Spinal cord (tissue), 10 donors: ENCODE results near the gene S100A11. TPM values are rescaled to one million over a fixed set of nuclear protein-coding genes. Genes with fewer than 3 reads are reported as not detected.

Experiments used
- DNase-seq, 6 donors: peaks; one replicate each; pipeline versions ENCODE4 v3.0.0 to v3.0.0-alpha.2; 2013 to 2015; ENCODE audit warnings: low spot score in 6 of 6, low read depth in 4 of 6
- H3K27ac ChIP-seq: one replicate; pipeline ENCODE4 v1.5.1; 2013; ENCODE audit warnings: low read depth, low read length, control low read depth
- H3K27me3 ChIP-seq: one replicate; pipeline ENCODE4 v1.6.1; 2013; ENCODE audit warnings: low read length; ENCODE audit not compliant: control insufficient read depth, insufficient read depth
- H3K36me3 ChIP-seq: one replicate; pipeline ENCODE4 v1.6.1; 2013; ENCODE audit warnings: low read length; ENCODE audit not compliant: control insufficient read depth, insufficient read depth
- H3K4me1 ChIP-seq: one replicate; pipeline ENCODE4 v1.6.1; 2013; ENCODE audit warnings: low read length; ENCODE audit not compliant: control insufficient read depth, insufficient read depth
- H3K4me3 ChIP-seq: one replicate; pipeline ENCODE4 v1.5.1; 2013; ENCODE audit warnings: low read depth, low read length, control low read depth
- H3K9me3 ChIP-seq: one replicate; pipeline ENCODE4 v1.6.1; 2013; ENCODE audit warnings: low read length; ENCODE audit not compliant: control insufficient read depth, insufficient read depth
- WGBS: methylation state at CpG from one replicate; pipeline ENCODE4 v1.1.5; 2013; ENCODE audit warnings: missing lambda C conversion rate; ENCODE audit not compliant: insufficient coverage; 5-methylcytosine and 5-hydroxymethylcytosine counted together
- polyA plus RNA-seq, 2 donors: library from polyadenylated mRNA; unstranded; fragments of 120-200 nt; gene quantifications; one replicate each; pipeline ENCODE4 v1.2.1, GENCODE V29; 2013; ENCODE audit not compliant: insufficient read length in 2 of 2
- total RNA-seq, 2 donors: library from RNA; depleted of rRNA in 1 of 2; stranded (reverse); fragments of 120-200 nt in 1 of 2; fragments of >200 nt in 1 of 2; gene quantifications; one replicate each; pipeline versions ENCODE4 v1.2.3 to v1.2.4, GENCODE V29; 2013 to 2014
- donor health status: healthy.

The S100A11 gene
- total and polyA plus RNA-seq, 4 donors, result 17.7 to 153 (median 76.9) TPM

DNA sequence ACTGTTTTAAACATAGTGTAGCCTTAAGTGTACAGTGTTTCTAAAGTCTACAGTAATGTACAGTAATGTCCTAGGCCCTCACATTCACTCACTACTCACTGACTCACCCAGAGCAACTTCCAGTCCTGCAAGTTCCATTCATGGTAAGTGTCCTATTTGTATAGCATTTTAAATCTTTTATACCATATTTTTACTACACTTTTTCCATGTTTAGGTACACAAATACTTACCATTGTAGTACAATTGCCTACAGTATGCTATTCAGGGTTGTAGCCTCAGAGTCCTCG lies 39.6 kb downstream of the S100A11 start:
- Histone ChIP-seq H3K4me1 (peaks cover 22% of the 10 kb centered on the region), H3K27me3 (peaks cover 19% of the 10 kb centered on the region)
- no CpG with 5 or more reads among the region's 1 CpG for WGBS

GRCh38 chr1:151995774-151996173 lies 41.0 kb downstream of the S100A11 start:
- H3K4me3 ChIP-seq, result no peak overlapping the region
- peaks cover 2% of the 10 kb centered on the region for H3K36me3 ChIP-seq
- no peak for DNase-seq
- no CpG with 5 or more reads among the region's 2 CpGs for WGBS
- H3K27ac ChIP-seq, result no peak overlapping the region
- peaks cover 26% of the 10 kb centered on the region for H3K27me3 ChIP-seq
- peaks cover 24% of the 10 kb centered on the region for H3K4me1 ChIP-seq
- H3K9me3 ChIP-seq, result no peaks in the 10 kb centered on the region

More for the DNA sequence above, 39.6 kb downstream of the S100A11 start:
- DNase-seq, result no peak
- H3K27ac ChIP-seq, result no peak overlapping the region
- peaks cover 2% of the 10 kb centered on the region for H3K36me3 ChIP-seq
- no peaks in the 10 kb centered on the region for H3K9me3 ChIP-seq
- H3K4me3 ChIP-seq, result no peak overlapping the region

- Histone ChIP-seq H3K4me1 (peaks cover 25% of the 10 kb centered on the region), H3K27ac (peak overlapping the region; percentile 1)
- WGBS, result 38% methylated on average over 1 of the region's 6 CpGs
Measured at GRCh38 chr1:151994956-151995355, 41.8 kb downstream of the S100A11 start.

GRCh38 chr1:151993734-151994496 lies 42.9 kb downstream of the S100A11 start, which contains the start of gene S100A10:
Gene S100A10, minus strand, starts transcription at chr1:151993859. Its CDS starts 7,629 bp downstream, at chr1:151986230.
- Histone ChIP-seq H3K27me3 (peaks cover 26% of the 10 kb centered on the region), H3K27ac (peak within 1 kb of the TSS; percentile 93), H3K36me3 (peaks cover 2% of the 10 kb centered on the region), H3K9me3 (no peaks in the 10 kb centered on the region), H3K4me3 (peak within 1 kb of the TSS; percentile 70), H3K4me1 (peaks cover 32% of the 10 kb centered on the region)
- under 1% methylated on average over 58 of the region's 69 CpGs for WGBS
- peak in 2 of 6 donors; percentile 60 to 71 for DNase-seq

More at GRCh38 chr1:151994956-151995355, 41.8 kb downstream of the S100A11 start:
- Histone ChIP-seq H3K36me3 (peaks cover 2% of the 10 kb centered on the region), H3K9me3 (no peaks in the 10 kb centered on the region), H3K27me3 (peaks cover 26% of the 10 kb centered on the region), H3K4me3 (no peak overlapping the region)
- peak in 1 of 6 donors; percentile 29 for DNase-seq

GRCh38 chr1:151993084-151993733 lies 43.6 kb downstream of the S100A11 start:
- Histone ChIP-seq H3K4me1 (peaks cover 32% of the 10 kb centered on the region), H3K27ac (peak overlapping the region; percentile 93), H3K9me3 (no peaks in the 10 kb centered on the region), H3K36me3 (peaks cover 2% of the 10 kb centered on the region), H3K27me3 (peaks cover 26% of the 10 kb centered on the region), H3K4me3 (peak overlapping the region; percentile 70)
- 1% methylated on average over 47 of the region's 50 CpGs for WGBS
- peak in 2 of 6 donors; percentile 20 to 30 for DNase-seq

GRCh38 chr1:151992303-151993083 lies 44.3 kb downstream of the S100A11 start:
- Histone ChIP-seq H3K27me3 (peaks cover 26% of the 10 kb centered on the region), H3K4me3 (peak overlapping the region; percentile 70), H3K4me1 (peaks cover 32% of the 10 kb centered on the region), H3K36me3 (peaks cover 2% of the 10 kb centered on the region), H3K9me3 (no peaks in the 10 kb centered on the region), H3K27ac (peak overlapping the region; percentile 93)
- peak in 2 of 6 donors; percentile 7 to 57 for DNase-seq
- 49% methylated on average over 19 of the region's 21 CpGs for WGBS

DNA sequence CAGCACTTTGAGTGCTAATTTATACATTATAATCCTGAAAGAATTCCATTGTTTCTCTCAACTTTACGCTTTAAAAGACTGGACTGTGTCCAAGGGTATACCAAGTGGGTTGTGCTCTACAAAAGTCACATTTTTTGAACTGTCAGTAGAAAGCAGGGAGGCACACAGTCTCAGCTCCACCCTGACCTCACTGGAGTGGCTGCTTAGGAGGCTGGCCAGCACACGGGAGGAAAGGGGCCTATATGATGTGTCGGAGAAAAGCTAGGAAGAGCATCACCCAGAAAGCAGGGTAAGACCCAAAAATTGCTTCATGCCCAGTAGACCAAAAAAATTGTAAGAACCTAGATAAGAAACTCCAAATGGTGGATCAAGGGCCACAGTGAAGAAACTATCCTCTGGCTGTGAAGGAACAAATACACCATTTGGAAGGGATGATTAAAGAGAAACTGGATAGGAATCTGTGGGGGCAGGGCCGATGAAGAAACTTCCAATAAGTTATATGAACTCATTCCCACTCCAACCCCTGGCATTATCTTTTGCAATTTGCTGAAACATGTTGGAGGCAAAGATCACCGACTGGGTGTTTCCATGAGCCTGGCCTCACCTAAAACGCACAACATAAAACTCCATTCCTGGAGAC lies 45.0 kb downstream of the S100A11 start:
- no peak for DNase-seq
- Histone ChIP-seq H3K36me3 (peaks cover 2% of the 10 kb centered on the region), H3K4me3 (peak overlapping the region; percentile 70), H3K9me3 (no peaks in the 10 kb centered on the region), H3K27ac (peak overlapping the region; percentile 93), H3K27me3 (peaks cover 26% of the 10 kb centered on the region), H3K4me1 (peaks cover 32% of the 10 kb centered on the region)
- WGBS, result 75% methylated on average over 4 of the region's 6 CpGs

GRCh38 chr1:151990856-151991198 lies 46.0 kb downstream of the S100A11 start:
- 55% methylated on average over 2 of the region's 5 CpGs for WGBS
- H3K27ac ChIP-seq, result no peak overlapping the region

More at GRCh38 chr1:151990856-151991198, 46.0 kb downstream of the S100A11 start:
- peaks cover 32% of the 10 kb centered on the region for H3K4me1 ChIP-seq
- peak in 3 of 6 donors; percentile 47 to 78 (median 48) for DNase-seq
- peaks cover 26% of the 10 kb centered on the region for H3K27me3 ChIP-seq
- no peaks in the 10 kb centered on the region for H3K9me3 ChIP-seq
- peaks cover 2% of the 10 kb centered on the region for H3K36me3 ChIP-seq
- no peak overlapping the region for H3K4me3 ChIP-seq
